NK-92 (cell line): ENCODE results near the gene PIMREG.
"Not testable (repeated sequence)": the region's sequence is repeated elsewhere in the genome, so short reads cannot be mapped to it uniquely, and the experiment has no call there.

ENCODE experiments used
- DNase-seq: peaks from one replicate; lab custom pipeline; 2025; ENCODE audit not compliant: unreplicated experiment; lab: John Stamatoyannopoulos, UW

Gene PIMREG

DNA sequence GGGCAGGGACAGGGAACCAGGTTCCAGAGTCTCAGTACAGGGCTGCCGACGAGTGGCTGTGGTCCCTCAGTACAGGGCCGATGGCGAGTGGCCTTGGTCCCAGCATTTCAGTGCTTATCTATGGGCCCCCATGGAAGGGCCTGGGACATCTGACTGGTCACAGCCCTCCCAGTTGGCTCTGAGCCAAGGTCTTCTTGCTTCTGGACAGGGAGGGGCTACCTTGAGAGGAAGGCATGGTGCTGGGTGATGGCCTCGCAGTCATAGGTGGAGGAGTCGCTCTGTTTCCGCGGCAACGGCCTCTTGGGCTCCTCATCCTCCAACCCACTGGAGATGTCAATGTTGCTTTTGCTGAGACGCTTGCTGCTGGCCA, 32.5 kb downstream of the PIMREG start:
- DNase-seq = no peak

DNA sequence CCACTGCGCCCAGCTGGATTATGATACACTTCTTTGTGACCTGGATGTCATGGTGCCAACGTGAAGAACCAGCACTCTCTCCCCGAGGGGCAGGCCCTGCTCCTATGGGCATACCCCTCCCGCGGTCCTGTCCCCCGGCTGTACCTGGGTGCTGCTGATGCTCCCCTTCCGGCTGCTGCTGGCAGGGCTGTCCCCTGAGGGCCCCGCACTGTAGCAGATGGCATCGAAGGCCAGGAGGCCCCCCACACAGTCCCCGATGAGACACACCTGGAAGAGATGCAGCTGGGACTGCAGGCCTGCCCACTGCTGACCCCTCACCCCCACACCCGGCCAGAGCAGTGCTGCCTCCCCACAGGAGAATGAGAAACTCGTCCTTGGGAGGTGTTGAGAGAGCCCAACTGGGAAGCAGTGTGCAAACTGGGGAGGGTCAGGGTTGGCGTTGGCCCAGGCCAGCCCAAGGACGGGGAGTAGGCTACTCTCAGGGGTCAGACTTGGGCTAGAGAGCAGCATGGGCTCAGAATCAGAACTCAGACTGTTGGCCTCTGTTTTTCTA, 33.7 kb downstream of the PIMREG start:
- no peak for DNase-seq

DNA sequence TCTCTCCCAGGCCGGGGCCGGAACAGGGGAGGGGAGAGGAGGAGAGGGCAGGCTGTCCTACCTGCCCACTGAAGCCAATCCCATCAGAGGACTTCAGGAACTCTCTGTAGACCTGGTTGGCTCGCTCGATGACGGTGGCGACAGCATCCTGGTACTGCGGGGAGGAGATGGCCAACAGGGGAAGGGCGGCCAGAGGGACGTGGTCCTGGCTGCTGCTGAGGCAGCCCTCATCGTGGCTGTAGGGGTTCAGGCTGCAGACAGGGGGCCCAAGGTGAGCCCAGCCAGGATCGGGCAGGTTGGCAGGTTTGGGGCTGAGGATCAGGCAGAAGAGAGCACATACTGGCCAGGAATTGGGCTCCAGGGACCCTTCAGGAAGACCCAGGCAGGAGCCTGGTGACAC, 34.2 kb downstream of the PIMREG start:
- no peak for DNase-seq

DNA sequence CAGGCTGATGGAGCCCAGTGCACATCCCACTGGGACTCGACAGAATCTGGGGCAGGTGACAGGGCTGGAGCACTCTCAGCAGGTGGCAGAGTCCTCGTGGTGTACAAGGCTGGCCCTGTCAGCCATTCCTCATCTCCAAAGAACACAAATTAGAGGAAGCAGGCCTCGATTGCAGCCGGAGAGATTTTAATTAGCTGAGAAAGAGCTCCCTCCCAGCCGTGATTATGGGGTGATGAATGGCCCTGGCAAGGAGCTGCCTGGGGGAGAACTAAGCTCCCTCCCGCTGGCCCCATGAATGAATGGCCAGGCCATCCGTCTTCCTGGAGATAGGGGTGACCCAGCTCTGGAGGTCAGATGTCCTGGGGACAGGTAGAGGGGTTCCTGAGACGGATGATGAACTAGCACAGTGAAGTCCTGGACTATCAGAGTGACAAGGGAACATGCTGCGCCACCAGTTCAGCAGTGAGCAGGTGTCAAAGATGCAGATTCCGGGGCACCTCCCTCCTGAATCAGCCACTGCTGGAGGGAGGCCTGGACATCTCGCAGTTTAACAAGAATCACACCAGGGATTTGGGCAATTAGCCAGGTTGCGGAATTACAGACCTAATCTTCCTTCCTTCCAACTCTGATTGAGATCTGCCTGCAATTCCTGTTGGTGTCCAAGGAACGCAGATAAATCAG, 35.5 kb downstream of the PIMREG start:
- no peak for DNase-seq

DNA sequence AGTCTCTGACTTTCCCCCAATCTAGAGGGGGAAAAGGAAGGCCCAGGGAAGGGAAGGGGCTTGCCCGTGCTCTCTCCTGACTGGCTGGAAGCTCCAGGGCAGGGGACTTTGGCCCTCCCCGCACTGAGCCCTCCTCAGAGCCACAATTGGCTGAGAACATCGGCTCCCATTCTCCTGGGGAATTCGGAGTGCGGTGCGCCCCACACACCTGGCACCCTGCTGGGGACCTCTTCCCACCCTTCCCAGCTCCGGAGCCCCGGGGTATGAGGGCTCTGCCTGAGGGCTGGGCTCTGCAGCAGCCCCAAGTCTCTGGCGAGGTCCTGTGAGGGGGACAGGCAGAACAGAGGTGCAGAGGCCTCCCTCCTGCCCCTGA, 36.0 kb downstream of the PIMREG start:
- no peak for DNase-seq

DNA sequence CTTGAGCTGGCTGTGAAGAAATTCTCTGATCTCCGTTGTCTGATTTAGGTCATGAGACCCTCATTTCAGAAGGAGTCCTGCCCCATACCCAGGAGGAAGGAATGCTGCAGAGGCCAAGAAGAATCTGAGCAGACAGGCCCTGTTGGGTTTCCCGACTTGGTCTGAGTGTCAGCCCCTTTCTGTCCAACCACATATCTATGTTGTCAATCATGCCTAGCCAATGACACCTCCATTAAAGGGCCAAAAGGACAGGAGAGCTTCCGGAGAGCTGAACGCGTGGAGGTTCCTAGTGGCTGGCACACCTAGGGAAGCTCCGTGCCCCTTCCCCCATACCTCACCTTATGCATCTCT, 37.8 kb downstream of the PIMREG start:
- DNase-seq = no peak

DNA sequence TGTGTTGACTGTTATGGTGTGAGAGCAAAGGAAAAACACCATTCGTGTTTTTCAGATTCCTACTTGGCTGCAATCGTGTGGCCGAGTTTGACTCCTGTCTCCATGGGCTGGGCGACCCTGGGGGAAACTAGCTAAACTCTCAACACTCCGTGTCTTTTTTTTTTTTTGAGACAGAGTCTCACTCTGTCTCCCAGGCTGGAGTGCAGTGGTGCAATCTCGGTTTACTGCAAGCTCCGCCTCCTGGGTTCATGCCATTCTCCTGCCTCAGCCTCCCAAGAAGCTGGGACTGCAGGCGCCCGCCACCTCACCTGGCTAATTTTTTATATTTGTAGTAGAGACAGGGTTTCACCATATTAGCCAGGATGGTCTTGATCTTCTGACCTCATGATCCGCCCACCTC, 38.5 kb downstream of the PIMREG start:
- DNase-seq = not testable (repeated sequence)

DNA sequence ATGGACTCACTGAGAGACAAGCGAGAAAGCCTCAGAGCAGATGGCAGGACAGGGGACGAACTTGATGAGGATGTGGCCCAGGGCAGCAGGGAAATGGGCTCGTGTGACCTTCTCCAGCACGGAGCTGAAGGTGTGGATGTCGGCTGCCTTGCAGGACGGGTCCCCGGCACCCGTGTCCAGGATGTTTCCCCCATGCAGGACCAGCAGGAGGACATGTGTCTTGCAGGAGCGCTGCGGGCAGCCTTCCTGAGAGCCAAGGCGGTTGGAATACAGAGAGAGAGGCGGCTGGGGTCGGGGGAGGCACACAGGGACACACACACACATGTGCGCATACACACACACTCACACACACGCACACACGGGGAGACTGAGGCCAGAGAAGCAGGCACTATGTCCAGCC, 39.3 kb downstream of the PIMREG start:
- no peak for DNase-seq

DNA sequence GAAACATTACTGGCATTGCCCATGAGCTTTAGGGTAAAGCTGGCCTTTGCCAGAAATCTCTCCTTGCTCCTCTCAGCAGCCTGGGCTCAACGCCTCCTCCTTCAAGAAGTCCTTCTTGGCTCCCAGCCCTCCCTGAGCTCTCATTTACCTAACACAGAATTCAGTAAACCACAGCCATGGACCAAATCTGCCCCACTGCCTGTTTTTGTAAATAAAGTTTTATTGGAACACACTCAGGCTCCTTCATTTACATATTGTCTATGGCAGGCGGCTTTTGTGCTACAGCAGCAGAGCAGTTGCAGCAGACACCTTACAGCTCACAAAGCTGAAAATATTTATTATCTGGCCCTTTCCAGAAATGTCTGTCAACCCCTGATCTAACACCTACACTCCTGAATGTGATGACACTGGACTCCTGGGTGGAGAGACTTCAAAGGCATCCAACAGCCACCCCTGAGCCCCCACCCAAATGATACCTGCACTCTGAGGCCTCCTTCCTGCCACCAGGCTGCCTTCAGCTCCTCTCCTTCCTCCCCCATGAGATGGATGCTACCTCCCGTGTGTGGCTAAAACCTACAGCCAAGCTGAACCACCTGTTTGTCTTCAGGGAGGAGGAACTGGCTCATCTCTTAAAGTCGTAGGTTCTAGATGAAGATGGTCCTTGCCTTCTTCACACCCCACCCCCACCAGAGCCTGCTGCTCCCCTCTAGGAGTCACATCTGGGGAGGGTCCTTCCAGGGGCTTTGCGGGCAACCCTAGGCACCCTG, 41.6 kb downstream of the PIMREG start:
- no peak for DNase-seq

DNA sequence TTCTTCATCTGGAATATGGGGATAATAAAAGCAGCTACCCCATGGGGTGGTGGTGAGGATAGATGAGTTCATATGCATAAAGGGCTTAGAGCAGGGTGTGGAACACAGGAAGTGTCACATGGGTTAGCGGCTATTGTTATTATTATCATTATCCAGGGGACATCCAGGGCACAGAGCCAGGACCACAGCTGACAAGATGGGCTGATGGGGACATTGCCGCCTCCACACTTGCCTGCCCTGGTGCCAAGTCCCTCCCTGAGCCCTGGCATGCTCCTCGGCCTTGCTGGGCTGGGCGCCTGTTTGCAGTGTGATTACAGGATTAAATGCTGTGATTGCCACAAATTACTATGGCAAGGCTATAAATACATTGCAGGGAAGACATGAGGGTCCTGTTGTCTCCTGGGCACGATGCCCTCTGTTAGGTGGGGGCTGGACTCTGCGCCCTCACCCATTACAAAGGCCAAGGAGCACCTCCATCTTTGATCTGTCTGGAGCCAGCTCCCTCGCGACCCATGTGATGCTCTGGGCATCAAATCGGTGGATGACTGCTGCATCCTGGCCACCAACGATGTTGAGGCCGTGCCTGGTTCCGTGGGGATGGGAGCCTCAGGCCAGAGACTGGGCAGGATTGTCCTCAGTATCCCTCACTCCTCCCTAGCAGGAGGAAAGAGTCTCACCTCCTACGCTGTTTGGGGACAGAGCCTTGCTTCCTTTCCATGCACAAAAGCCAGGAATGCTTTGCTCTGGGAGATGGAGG, 43.2 kb downstream of the PIMREG start:
- DNase-seq = no peak

DNA sequence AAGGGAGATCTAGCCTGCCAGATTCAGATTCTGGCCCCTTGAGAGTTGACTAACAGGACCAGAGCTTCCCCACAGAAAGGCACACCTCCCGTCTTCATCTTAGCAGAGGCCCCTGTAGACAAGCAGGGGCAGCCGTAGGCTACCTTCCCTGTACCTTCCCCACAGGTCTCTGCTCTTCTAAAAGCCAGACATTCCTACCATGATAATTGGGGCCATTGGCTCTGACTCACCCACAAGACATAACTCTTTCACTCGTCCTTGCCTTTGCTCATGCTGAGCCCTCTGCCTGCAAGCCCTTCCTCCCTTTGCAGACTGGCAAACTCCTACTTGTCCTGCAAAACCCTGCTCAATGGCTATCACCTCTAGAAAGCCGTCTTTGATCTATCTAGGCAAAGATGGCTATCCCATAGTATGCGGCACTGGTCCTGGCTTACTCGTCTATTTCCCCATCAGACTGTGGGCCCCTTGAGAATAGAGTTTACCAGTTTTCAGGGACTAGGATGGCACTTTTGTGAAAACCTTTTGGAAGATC, 43.8 kb downstream of the PIMREG start:
- no peak for DNase-seq

DNA sequence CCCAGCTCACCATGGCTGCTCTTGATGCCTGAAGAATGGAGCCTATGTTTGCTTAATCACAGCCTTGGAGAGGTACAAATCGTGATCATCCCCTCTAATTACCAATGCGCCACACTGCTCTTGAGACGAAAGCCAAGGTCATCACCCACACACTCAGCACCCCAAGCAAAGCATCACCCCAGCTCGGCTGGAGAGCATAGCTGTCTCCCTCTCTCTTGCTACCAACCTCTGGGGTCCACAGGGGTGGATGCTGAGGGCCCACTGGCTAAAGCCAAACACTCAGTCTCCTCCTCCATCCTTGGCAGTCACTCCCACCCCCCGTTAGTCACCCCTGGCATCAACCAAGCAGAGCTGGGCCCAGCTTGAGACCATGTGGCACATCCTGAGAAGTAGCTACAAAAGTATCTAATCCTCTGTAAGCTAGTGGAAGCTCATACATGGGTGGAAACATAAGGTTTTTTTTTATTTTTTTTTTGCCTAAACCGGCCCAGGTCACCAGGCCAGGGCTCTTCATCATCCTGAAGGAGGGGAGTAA, 44.8 kb downstream of the PIMREG start:
- no peak for DNase-seq

DNA sequence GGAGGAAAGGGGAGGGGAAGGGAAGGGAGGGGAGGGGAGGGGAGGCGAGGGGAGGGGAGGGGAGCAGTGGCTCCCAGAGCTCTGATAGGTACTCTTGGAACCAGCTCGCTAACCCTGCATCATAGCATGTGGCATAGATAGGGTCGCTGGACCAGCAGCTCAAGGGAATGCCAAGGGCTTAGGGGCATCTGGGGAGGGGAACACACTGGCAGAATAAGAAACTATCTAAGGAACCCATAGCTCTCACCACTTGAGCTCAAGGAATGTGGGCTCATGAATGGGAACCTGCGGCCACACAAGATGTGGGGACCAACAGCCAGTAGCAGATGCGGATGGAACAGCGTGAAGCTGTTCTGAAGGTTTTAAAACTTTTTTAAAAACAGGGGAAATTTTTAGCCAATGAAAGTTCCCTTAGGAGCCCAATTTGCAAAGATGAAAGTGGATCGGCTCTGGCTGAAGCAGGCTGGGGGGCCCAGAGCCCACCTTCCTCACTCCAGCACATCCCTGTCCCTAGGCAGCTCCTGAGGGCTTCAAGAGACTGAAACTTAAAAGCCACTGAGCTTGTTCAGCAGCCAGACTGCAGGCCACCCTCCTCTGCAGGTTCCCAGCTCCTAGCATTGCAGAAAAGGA, 46.9 kb downstream of the PIMREG start:
- DNase-seq = no peak

DNA sequence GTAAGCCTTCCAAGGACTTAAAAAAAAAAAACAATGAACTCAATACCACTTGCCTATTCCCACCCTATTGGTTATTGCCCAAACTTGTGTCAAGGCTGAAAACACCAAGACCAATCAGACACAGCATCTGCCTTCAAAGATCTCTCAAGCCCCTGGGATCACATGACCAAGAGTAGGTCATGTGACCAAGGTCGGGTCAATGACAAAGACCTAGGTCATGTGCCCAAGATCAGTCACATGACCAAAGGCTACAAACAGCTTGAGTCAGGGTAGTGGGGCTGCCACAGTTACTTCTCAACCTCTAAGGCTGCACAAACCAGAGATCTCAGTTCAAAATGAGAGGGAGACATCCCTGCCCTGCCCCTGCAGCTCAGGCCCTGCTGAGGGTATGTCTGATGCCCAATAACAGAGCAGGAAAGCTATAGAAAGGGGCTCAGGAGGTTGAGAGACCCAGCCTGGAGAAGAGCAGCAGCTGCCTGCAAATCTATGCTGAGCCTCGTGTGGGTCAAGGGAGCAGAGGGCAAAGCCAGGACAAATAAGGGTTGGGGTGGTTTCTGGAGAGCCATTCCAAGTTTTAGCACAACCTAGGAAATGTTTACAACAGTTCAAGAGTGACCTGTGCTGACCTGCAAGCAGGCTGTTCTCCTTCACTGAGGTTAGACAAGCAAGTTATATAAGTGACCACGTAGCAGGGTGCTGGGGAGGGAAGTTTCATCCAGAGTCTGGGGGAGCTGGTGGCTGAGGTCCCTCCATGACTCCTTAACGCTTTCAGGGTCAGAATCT, 48.8 kb downstream of the PIMREG start:
- no peak for DNase-seq

DNA sequence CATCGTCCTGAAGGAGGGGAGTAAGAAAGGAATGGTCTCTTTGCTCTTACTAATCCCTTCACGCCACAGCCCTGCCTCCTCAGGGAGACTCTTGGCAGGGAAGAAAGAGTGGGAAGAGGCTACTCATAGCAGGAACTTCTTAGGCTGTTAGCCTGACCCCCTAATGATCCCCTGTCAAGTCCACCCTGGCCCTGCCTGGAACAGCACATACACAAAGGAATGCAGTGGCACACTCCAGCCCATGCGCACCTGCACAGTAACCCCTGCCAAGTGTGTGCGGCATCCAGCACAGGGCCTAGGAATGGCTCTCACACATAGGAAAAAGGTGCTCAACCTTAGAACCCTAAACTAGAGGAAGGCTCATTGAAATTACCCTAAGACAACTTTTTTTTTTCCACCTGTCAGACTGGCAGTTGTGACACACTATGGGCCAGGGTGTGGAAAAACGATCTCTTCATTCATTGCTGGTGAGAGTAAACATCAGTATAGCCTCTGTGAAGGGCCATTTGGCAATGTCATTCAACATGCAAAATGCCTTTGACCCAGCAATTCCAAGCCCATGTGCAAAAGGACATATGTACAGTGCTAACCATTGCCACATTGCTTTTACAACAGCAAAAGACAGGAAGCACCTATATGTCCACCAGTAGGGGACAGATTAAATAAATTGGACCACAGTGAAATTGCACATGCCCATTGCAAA, 50.1 kb downstream of the PIMREG start:
- no peak for DNase-seq

DNA sequence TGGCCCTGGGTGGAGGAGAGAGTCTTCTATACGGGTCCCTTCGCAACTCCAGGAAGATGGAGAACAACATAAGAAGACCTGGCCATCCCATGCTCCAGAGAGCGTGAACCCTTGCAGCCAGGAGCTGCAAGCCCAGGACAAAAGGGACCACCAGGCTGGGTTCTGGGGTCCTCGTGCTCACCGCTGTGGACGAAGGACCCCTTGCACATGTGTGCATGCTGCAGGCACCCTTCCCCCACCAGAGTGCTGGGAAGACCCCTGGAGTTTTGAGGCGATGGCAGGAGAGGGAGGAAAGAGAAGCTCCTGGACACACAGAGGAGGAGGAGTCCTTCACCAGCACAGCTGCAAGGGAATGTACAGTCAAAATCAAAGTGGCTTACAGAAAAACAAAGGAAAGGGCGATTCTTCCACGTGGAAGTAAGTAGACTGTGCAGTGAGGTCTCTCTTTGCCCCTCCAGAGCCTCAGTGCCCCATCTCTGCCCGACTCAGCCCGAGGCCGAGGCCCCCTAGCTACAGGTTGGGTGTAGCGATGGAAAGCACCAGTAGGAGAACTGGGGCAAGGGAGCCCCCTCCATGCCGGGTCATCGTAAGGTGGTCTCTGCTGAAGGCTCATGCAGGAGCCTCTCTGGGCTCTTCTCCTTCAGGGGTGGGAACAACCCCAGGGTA, 51.3 kb downstream of the PIMREG start:
- no peak for DNase-seq

DNA sequence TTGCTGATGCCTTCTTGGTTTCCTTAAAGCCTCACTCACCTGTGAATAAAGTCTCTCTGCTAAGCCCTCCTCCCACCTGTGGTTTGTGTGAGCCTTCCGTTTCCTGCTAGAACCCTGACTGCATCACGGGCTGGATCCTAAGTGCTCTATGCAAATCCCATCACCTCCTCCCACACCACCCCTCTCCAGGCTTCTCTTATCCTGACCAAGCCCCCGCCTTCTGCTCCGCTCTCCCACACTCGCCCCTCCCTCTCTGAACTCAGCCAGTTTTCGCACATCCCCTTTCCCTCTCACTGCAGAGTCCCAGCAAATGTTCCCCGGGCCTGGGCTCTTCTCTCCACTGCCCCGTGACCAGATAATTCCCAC, 51.8 kb downstream of the PIMREG start:
- DNase-seq = no peak

DNA sequence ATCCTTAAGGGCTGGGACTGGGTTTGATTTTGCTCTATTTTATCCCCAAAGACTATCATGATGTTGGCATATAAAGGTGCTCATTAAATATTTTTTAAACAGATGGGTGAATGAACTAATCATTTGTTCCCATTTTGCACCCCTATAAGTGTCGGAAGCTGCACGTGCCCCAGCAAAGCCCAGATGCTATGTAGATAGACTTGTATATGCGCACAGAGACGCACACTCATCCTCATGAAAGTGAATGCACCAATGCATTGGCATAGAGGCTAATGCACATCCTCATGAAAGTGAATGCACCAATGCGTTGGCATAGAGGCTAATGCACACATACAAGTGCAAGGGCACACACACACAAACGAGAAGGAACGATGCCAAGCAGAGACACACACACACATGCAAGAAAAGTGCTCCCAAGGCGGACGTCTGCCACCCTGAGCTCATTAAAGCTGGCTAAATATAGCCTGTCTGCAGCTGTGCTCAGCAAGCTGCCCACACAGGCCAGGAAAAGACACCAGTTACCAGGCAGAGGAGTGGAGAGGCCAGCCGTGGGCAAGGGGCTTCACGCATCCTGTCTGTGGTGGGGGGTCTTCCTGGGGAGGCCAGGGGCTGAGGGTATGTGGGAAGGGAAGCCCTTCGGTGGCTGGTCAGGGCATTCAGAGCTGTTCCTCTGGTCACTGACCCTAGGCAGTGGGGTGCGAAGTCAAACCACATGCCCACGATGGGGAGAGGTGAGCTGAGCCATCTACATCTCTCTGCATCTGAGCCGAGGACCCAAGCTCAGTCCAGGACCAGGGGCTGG, 52.6 kb downstream of the PIMREG start:
- no peak for DNase-seq
